Tibial artery (tissue), 4 donors: ENCODE measurements around the gene CAPZB.

ENCODE experiments used
- DNase-seq, 2 donors: peaks; one replicate each; pipeline ENCODE4 v3.0.0-alpha.2; 2019
- H3K27ac ChIP-seq, 2 donors: fragments of 200-600 bp; sonication (generic) in 1 of 2; 1 replicate in 1 of 2; 2 replicates in 1 of 2; pipeline ENCODE4 v1.5.1; 2018 to 2019; ENCODE audit warnings: mild to moderate bottlenecking in 1 of 2
- H3K27me3 ChIP-seq, 2 donors: fragments of 200-600 bp; sonication (generic) in 1 of 2; one replicate each; pipeline versions ENCODE4 v1.5.1 to v1.6.0; 2016 to 2019
- H3K36me3 ChIP-seq, 3 donors: fragments of 200-600 bp; sonication (generic) in 2 of 3; one replicate each; pipeline ENCODE4 v1.5.1; 2016 to 2019; ENCODE audit warnings: mild to moderate bottlenecking in 2 of 3
- H3K4me1 ChIP-seq, 4 donors: fragments of 200-600 bp; sonication (generic) in 2 of 4; 1 replicate in 3 of 4; 2 replicates in 1 of 4; pipeline ENCODE4 v1.5.1; 2016 to 2019
- H3K4me3 ChIP-seq, 2 donors: fragments of 200-600 bp; sonication (generic) in 1 of 2; 1 replicate in 1 of 2; 2 replicates in 1 of 2; pipeline ENCODE4 v1.5.1; 2018 to 2019; ENCODE audit warnings: mild to moderate bottlenecking in 2 of 2
- H3K9me3 ChIP-seq, 3 donors: fragments of 200-600 bp; sonication (generic) in 1 of 3; one replicate each; pipeline ENCODE4 v1.5.1; 2016 to 2019
- intact Hi-C: fragments of 100-400 bp; cut with DNase I; formaldehyde crosslinking; loops from one replicate; pipeline ENCODE4 v1.15.0; 2023; ENCODE audit warnings: low total_unique reads
- TF ChIP-seq, protein P1 (sequence below), 2 experiments: fragments of 200-600 bp in 1 of 2; fragments of 450-650 bp in 1 of 2; IDR thresholded peaks; one replicate each; pipeline ENCODE4 v1.5.1; 2017 to 2019; ENCODE audit warnings: antibody characterized with exemption in 2 of 2, mild to moderate bottlenecking in 1 of 2, moderate library complexity in 1 of 2

Gene CAPZB

DNA sequence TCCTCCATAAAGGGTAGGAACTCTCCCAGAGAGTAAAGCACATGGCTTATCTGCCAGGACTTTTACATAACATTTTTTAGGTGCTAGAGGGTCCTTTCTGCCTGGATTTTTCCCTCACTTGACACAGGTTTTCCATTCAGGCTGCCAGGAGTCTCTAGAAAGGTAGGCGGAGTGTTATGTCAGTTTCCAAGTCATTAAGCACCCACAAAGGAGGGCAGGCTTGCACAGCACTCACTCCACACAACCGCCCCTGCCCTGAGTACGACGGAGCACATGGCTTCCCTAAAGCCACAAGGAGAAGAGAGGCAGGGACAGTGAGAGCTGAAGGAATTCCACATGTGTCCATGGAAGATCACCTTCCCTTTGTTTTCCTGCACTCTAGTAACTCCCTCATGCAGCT, 55.7 kb downstream of the CAPZB start:
- peaks cover 0 to 92% (median 81%) of the 10 kb centered on the region in 4 donors for H3K4me1 ChIP-seq
- no peaks in the 10 kb centered on the region for H3K9me3 ChIP-seq
- no peaks in the 10 kb centered on the region for H3K36me3 ChIP-seq
- peak overlapping the region; percentile 67 to 85 for H3K27ac ChIP-seq
- intact Hi-C loops, result no loop called here
- no peak overlapping the region for H3K4me3 ChIP-seq
- no peak for DNase-seq
- TF ChIP-seq, protein P1, sequence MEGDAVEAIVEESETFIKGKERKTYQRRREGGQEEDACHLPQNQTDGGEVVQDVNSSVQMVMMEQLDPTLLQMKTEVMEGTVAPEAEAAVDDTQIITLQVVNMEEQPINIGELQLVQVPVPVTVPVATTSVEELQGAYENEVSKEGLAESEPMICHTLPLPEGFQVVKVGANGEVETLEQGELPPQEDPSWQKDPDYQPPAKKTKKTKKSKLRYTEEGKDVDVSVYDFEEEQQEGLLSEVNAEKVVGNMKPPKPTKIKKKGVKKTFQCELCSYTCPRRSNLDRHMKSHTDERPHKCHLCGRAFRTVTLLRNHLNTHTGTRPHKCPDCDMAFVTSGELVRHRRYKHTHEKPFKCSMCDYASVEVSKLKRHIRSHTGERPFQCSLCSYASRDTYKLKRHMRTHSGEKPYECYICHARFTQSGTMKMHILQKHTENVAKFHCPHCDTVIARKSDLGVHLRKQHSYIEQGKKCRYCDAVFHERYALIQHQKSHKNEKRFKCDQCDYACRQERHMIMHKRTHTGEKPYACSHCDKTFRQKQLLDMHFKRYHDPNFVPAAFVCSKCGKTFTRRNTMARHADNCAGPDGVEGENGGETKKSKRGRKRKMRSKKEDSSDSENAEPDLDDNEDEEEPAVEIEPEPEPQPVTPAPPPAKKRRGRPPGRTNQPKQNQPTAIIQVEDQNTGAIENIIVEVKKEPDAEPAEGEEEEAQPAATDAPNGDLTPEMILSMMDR (IDR thresholded peaks at IDR 0.05), result no peak
- H3K27me3 ChIP-seq, result no peaks in the 10 kb centered on the region

- TF ChIP-seq, protein P1 (IDR thresholded peaks at IDR 0.05), result no peak
- Histone ChIP-seq H3K36me3 (no peaks in the 10 kb centered on the region), H3K27ac (peak overlapping the region; percentile 85 to 88), H3K27me3 (no peaks in the 10 kb centered on the region), H3K4me3 (no peak overlapping the region), H3K4me1 (peaks cover 0 to 89% (median 76%) of the 10 kb centered on the region in 4 donors), H3K9me3 (no peaks in the 10 kb centered on the region)
- intact Hi-C loops, result no loop called here
- DNase-seq, result no peak
Observed at GRCh38 chr1:19427087-19427781, 58.1 kb downstream of the CAPZB start.

- peak overlapping the region; percentile 85 to 88 for H3K27ac ChIP-seq
- intact Hi-C loops, result no loop called here
- peak overlapping the region in 1 of 2 donors; percentile 5 for H3K4me3 ChIP-seq
- no peaks in the 10 kb centered on the region for H3K36me3 ChIP-seq
- H3K4me1 ChIP-seq, result peaks cover 0 to 94% (median 78%) of the 10 kb centered on the region in 4 donors
- no peaks in the 10 kb centered on the region for H3K9me3 ChIP-seq
- no peaks in the 10 kb centered on the region for H3K27me3 ChIP-seq
- peak; percentile 62 to 89 for DNase-seq
- TF ChIP-seq, protein P1 (IDR thresholded peaks at IDR 0.05), result no peak
Observed at GRCh38 chr1:19426294-19427086, 58.8 kb downstream of the CAPZB start.

DNA sequence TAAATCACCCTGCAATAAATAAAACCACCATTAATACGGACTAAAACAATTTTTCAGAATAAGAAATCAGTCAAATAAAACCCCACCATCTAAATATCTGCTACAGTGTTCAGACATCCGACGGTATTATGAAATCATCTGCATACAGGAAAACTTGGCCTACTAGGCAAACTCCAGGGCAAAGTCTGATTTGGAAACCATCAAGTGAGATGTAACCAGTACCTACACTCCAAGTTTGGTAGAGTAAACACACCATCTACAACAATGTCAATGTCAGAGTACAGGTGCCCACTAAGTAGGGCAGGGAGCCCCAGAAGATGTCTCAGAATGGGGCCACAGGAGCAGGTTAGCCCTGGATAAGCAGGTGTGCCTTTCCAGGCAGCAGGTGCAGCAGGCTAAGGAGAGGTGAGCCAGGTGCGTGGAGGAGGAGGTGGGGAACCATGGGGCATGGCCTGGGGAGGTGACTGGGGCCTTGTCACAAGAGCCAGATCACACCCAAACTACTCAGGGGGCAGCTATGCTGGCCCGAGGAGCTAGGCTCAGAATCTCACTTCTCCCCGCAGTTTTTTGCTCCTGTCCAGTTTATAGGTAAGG, 59.6 kb downstream of the CAPZB start:
- Histone ChIP-seq H3K27ac (peak overlapping the region; percentile 85 to 88), H3K4me1 (peaks cover 0 to 97% (median 81%) of the 10 kb centered on the region in 4 donors), H3K36me3 (no peaks in the 10 kb centered on the region), H3K9me3 (no peaks in the 10 kb centered on the region), H3K4me3 (no peak overlapping the region), H3K27me3 (no peaks in the 10 kb centered on the region)
- intact Hi-C loops, result no loop called here
- TF ChIP-seq, protein P1 (IDR thresholded peaks at IDR 0.05), result no peak
- no peak for DNase-seq

GRCh38 chr1:19424651-19425570, 60.4 kb downstream of the CAPZB start:
- TF ChIP-seq, protein P1 (IDR thresholded peaks at IDR 0.05), result no peak
- H3K36me3 ChIP-seq, result no peaks in the 10 kb centered on the region
- intact Hi-C loops, result no loop called here
- DNase-seq, result no peak
- H3K9me3 ChIP-seq, result no peaks in the 10 kb centered on the region
- H3K4me3 ChIP-seq, result no peak overlapping the region
- no peaks in the 10 kb centered on the region for H3K27me3 ChIP-seq
- peak overlapping the region; percentile 85 to 88 for H3K27ac ChIP-seq
- peaks cover 0 to 97% (median 81%) of the 10 kb centered on the region in 4 donors for H3K4me1 ChIP-seq
